K562 (cell line): ENCODE measurements around the gene POLR3GL. TPM values are rescaled to one million over a fixed set of nuclear protein-coding genes. Genes with fewer than 3 reads are reported as not detected.

ENCODE experiments used
- HDAC6 ChIP-seq: IDR thresholded peaks from 2 replicates; pipeline ENCODE4 v1.6.1; 2012; ENCODE audit warnings: low read depth, mild to moderate bottlenecking, control low read depth, inconsistent platforms, low read length, moderate library complexity
- KAT8 ChIP-seq: fragments of 450-650 bp; IDR thresholded peaks from 2 replicates; pipeline ENCODE4 v1.6.1; 2016; ENCODE audit warnings: low read depth, mild to moderate bottlenecking
- MYBL2 ChIP-seq, 2 experiments: fragments of 450-650 bp in 1 of 2; sonication (generic) in 1 of 2; formaldehyde crosslinking in 1 of 2; IDR thresholded peaks; 2 replicates each; pipeline versions ENCODE4 v1.6.1 to v1.8.1; 2017 to 2022; ENCODE audit warnings: borderline replicate concordance in 1 of 2, inconsistent platforms in 1 of 2, low read depth in 1 of 2, mild to moderate bottlenecking in 1 of 2, missing genetic modification reagents in 1 of 2, moderate library complexity in 1 of 2
- NCOR1 ChIP-seq: fragments of 450-650 bp; IDR thresholded peaks from 2 replicates; pipeline ENCODE4 v1.6.1; 2016; ENCODE audit warnings: mild to moderate bottlenecking, moderate library complexity
- POLR2AphosphoS2 ChIP-seq: IDR thresholded peaks from 2 replicates; pipeline ENCODE4 v1.6.1; 2012; ENCODE audit warnings: low read length, improper control_type of control experiment
- PTBP1 ChIP-seq: fragments of 200-400 bp; formaldehyde crosslinking; IDR thresholded peaks from 2 replicates; pipeline ENCODE4 v1.6.1; 2017; ENCODE audit warnings: low read depth, low read length
- STAG1 ChIP-seq: sonication (generic); formaldehyde crosslinking; IDR thresholded peaks from 2 replicates; pipeline ENCODE4 v1.5.0; 2020; ENCODE audit warnings: missing genetic modification reagents, borderline replicate concordance
- TEAD1 ChIP-seq, 2 experiments: fragments of 450-650 bp in 1 of 2; sonication (generic) in 1 of 2; formaldehyde crosslinking; IDR thresholded peaks; 2 replicates each; pipeline versions ENCODE4 v1.4.0 to v1.8.0; 2020 to 2022; ENCODE audit warnings: mild to moderate bottlenecking in 2 of 2, missing genetic modification reagents in 1 of 2
- ZC3H8 ChIP-seq: fragments of 450-650 bp; IDR thresholded peaks from 2 replicates; pipeline ENCODE4 v1.6.1; 2017
- ZNF217 ChIP-seq: sonication (generic); formaldehyde crosslinking; IDR thresholded peaks from 2 replicates; pipeline ENCODE4 v1.8.0; 2022; ENCODE audit warnings: mild to moderate bottlenecking, missing genetic modification reagents
- ZNF263 ChIP-seq: sonication (generic); formaldehyde crosslinking; IDR thresholded peaks from 2 replicates; pipeline ENCODE4 v1.8.0; 2022; ENCODE audit warnings: mild to moderate bottlenecking, missing genetic modification reagents, borderline replicate concordance
- ZNF707 ChIP-seq: fragments of 250-450 bp; sonication (Bioruptor Pico); conservative IDR thresholded peaks from 2 replicates; pipeline ENCODE4 v1.8.0; 2022; ENCODE audit warnings: inconsistent platforms, mild to moderate bottlenecking, moderate library complexity
- ZNF77 ChIP-seq: fragments of 250-450 bp; sonication (Bioruptor Pico); IDR thresholded peaks from 2 replicates; pipeline ENCODE4 v1.5.0; 2020
- polyA plus RNA-seq, 8 experiments: library from polyadenylated mRNA; depleted of rRNA in 4 of 8; stranded (reverse) in 5 of 8; unstranded in 3 of 8; fragments of >200 nt; fragmentation: Nextera tagmentation in 2 of 8; fragmentation: Illumina TruSeq in 1 of 8; extraction: Ambion mirVana in 2 of 8; extraction: Trizol in 1 of 8; gene quantifications; 2 replicates each; pipeline versions ENCODE4 v1.2.1 to v1.2.3, GENCODE V29; 2011 to 2014; ENCODE audit warnings: inconsistent platforms in 1 of 8, missing spikeins in 1 of 8
- total RNA-seq, 7 experiments: library from RNA; depleted of rRNA in 6 of 7; stranded (reverse); fragments of >200 nt in 6 of 7; fragmentation: Illumina TruSeq in 2 of 7; extraction: Trizol in 2 of 7; gene quantifications; 2 replicates each; pipeline versions ENCODE4 v1.2.1 to v1.2.3, GENCODE V29; 2011 to 2021; ENCODE audit warnings: low replicate concordance in 1 of 7
- TF ChIP-seq, protein P1 (sequence below): sonication (generic); formaldehyde crosslinking; IDR thresholded peaks from 2 replicates; pipeline ENCODE4 v1.8.0; 2022; ENCODE audit warnings: missing genetic modification reagents, mild to moderate bottlenecking, borderline replicate concordance
- TF ChIP-seq, protein P2 (sequence below), 2 experiments: IDR thresholded peaks; 2 replicates each; pipeline ENCODE4 v1.6.1; 2011; ENCODE audit warnings: borderline replicate concordance in 1 of 2, control low read depth in 1 of 2, low read depth in 1 of 2, low read length in 1 of 2, mild to moderate bottlenecking in 1 of 2, mixed read lengths in 1 of 2, moderate library complexity in 1 of 2; ENCODE audit not compliant: insufficient read depth in 1 of 2, insufficient read length in 1 of 2, poor library complexity in 1 of 2, severe bottlenecking in 1 of 2; ENCODE audit errors: extremely low read depth in 1 of 2
- TF ChIP-seq, protein P3 (sequence below): fragments of 450-650 bp; IDR thresholded peaks from 2 replicates; pipeline ENCODE4 v1.7.0; 2016; ENCODE audit warnings: borderline replicate concordance
- TF ChIP-seq, protein P4 (sequence below): sonication (generic); formaldehyde crosslinking; IDR thresholded peaks from 2 replicates; pipeline ENCODE4 v1.8.0; 2022; ENCODE audit warnings: mild to moderate bottlenecking, missing genetic modification reagents
- TF ChIP-seq, protein P5 (sequence below): fragments of 200-800 bp; sonication (Bioruptor generic); IDR thresholded peaks from 2 replicates; pipeline ENCODE4 v1.6.1; 2017; ENCODE audit warnings: missing genetic modification characterization, missing compliant biosample characterization

Gene POLR3GL
- total and polyA plus RNA-seq, 9 of the 15 experiments (the other 6 are each of a cell fraction or from before 2014, with no cell fraction given): 14.6 to 48.4 (median 38.2) TPM

DNA sequence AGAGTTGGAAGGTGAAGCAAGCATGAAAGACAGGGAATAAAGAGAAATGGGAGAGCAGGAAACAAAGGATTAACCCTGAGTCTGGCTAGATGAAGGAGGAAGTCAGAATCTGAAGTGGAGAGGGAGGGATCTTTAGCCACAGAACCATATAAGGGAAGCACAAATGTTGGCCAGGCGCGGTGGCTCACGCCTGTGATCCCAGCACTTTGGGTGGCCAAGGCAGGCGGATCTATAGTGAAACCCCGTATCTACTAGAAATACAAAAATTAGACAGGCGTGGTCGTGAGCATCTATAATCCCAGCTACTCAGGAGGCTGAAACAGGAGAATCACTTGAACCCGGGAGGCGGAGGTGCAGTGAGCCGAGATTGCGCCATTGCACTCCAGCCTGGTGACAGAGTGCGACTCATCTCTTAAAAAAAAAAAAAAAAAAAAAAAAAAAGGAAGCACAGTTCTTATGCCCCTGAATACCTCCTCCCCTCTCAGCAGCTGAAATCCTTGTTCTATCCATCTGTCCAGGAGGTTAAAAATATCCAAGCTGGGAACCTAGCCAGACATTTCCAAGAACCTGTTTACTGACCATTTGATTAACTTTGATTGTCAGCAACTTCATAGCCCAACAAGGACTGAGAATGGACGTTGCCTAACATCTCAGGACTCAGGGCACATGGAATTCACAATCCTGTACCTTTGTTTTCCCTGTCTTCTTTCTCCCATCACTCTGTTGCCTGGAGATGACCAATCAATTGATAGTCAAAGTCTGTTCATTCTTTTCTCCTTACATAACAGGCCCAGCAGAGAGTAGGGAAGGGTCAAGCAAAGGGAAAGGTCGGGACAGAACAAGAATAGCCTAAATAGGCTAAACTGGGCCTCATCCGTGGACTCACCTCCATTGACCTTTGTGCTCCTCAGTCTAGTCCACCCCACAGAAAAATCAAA, 21.3 kb downstream of the POLR3GL start (continued):
- TF ChIP-seq, protein P1, sequence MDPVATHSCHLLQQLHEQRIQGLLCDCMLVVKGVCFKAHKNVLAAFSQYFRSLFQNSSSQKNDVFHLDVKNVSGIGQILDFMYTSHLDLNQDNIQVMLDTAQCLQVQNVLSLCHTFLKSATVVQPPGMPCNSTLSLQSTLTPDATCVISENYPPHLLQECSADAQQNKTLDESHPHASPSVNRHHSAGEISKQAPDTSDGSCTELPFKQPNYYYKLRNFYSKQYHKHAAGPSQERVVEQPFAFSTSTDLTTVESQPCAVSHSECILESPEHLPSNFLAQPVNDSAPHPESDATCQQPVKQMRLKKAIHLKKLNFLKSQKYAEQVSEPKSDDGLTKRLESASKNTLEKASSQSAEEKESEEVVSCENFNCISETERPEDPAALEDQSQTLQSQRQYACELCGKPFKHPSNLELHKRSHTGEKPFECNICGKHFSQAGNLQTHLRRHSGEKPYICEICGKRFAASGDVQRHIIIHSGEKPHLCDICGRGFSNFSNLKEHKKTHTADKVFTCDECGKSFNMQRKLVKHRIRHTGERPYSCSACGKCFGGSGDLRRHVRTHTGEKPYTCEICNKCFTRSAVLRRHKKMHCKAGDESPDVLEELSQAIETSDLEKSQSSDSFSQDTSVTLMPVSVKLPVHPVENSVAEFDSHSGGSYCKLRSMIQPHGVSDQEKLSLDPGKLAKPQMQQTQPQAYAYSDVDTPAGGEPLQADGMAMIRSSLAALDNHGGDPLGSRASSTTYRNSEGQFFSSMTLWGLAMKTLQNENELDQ (CRISPR knock-in tag): no peak
- TF ChIP-seq ZNF217 (CRISPR knock-in tag): no peak
- TF ChIP-seq STAG1 (CRISPR knock-in tag): no peak
- TF ChIP-seq POLR2AphosphoS2: no peak
- TF ChIP-seq MYBL2 (IDR thresholded peaks at IDR 0.05; ENCODE audit: low read depth): no peak
- TF ChIP-seq MYBL2 (CRISPR knock-in tag; IDR thresholded peaks at IDR 0.05; ENCODE audit: borderline replicate concordance): no peak
- no peak for TF ChIP-seq ZC3H8
- TF ChIP-seq KAT8: no peak
- no peak for TF ChIP-seq ZNF77
- TF ChIP-seq NCOR1: no peak
- TF ChIP-seq, protein P2, sequence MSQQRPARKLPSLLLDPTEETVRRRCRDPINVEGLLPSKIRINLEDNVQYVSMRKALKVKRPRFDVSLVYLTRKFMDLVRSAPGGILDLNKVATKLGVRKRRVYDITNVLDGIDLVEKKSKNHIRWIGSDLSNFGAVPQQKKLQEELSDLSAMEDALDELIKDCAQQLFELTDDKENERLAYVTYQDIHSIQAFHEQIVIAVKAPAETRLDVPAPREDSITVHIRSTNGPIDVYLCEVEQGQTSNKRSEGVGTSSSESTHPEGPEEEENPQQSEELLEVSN (IDR thresholded peaks at IDR 0.05; ENCODE audit: borderline replicate concordance in 1 of 2, extremely low read depth in 1 of 2, insufficient read depth in 1 of 2, insufficient read length in 1 of 2, low read depth in 1 of 2, low read length in 1 of 2, poor library complexity in 1 of 2, severe bottlenecking in 1 of 2): no peak
- TF ChIP-seq ZNF707 (CRISPR knock-in tag): no peak
- TF ChIP-seq PTBP1: no peak
- 0 out of 4 replicates have a peak, but pooled peaks of 1 of the 2 experiments have one; percentile 44 for TF ChIP-seq TEAD1 (CRISPR knock-in tag; IDR thresholded peaks at IDR 0.05)
- TF ChIP-seq, protein P3, sequence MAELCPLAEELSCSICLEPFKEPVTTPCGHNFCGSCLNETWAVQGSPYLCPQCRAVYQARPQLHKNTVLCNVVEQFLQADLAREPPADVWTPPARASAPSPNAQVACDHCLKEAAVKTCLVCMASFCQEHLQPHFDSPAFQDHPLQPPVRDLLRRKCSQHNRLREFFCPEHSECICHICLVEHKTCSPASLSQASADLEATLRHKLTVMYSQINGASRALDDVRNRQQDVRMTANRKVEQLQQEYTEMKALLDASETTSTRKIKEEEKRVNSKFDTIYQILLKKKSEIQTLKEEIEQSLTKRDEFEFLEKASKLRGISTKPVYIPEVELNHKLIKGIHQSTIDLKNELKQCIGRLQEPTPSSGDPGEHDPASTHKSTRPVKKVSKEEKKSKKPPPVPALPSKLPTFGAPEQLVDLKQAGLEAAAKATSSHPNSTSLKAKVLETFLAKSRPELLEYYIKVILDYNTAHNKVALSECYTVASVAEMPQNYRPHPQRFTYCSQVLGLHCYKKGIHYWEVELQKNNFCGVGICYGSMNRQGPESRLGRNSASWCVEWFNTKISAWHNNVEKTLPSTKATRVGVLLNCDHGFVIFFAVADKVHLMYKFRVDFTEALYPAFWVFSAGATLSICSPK: no peak
- TF ChIP-seq ZNF263 (CRISPR knock-in tag): no peak
- TF ChIP-seq, protein P4, sequence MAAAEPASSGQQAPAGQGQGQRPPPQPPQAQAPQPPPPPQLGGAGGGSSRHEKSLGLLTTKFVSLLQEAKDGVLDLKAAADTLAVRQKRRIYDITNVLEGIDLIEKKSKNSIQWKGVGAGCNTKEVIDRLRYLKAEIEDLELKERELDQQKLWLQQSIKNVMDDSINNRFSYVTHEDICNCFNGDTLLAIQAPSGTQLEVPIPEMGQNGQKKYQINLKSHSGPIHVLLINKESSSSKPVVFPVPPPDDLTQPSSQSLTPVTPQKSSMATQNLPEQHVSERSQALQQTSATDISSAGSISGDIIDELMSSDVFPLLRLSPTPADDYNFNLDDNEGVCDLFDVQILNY (CRISPR knock-in tag): no peak
- TF ChIP-seq HDAC6: no peak
- TF ChIP-seq, protein P5, sequence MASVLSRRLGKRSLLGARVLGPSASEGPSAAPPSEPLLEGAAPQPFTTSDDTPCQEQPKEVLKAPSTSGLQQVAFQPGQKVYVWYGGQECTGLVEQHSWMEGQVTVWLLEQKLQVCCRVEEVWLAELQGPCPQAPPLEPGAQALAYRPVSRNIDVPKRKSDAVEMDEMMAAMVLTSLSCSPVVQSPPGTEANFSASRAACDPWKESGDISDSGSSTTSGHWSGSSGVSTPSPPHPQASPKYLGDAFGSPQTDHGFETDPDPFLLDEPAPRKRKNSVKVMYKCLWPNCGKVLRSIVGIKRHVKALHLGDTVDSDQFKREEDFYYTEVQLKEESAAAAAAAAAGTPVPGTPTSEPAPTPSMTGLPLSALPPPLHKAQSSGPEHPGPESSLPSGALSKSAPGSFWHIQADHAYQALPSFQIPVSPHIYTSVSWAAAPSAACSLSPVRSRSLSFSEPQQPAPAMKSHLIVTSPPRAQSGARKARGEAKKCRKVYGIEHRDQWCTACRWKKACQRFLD: peak; percentile 74; the same call in 1 of the 2 replicates
